GM21526 (cell line): ENCODE results near the gene GGA1.

Experiments
- ATAC-seq: cut with Tn5 transposase; IDR thresholded peaks from one replicate; pipeline ENCODE4 v1.9.1; 2021; ENCODE audit warnings: moderate library complexity; ENCODE audit not compliant: unreplicated experiment, low FRiP score

The GGA1 gene

GRCh38 chr22:37628830-37629229 is 20.2 kb downstream of the GGA1 start:
- ATAC-seq = no peak

GRCh38 chr22:37629928-37630327 is 21.3 kb downstream of the GGA1 start:
- ATAC-seq = no peak

- ATAC-seq = no peak
Observed at GRCh38 chr22:37630839-37631435, 22.3 kb downstream of the GGA1 start.

GRCh38 chr22:37631448-37632173 is 23.0 kb downstream of the GGA1 start:
- ATAC-seq = no peak

GRCh38 chr22:37632174-37633088 is 23.8 kb downstream of the GGA1 start:
- no peak for ATAC-seq

- peak; percentile 34 for ATAC-seq
Observed at GRCh38 chr22:37633089-37633624, 24.5 kb downstream of the GGA1 start.

GRCh38 chr22:37633625-37634416 is 25.2 kb downstream of the GGA1 start:
- peak; percentile 45 for ATAC-seq

- no peak for ATAC-seq
Observed at GRCh38 chr22:37634417-37634924, 25.8 kb downstream of the GGA1 start.

- ATAC-seq = no peak
Observed at GRCh38 chr22:37635157-37635556, 26.5 kb downstream of the GGA1 start.

GRCh38 chr22:37636186-37636948 is 27.7 kb downstream of the GGA1 start:
- ATAC-seq = no peak

- no peak for ATAC-seq
Observed at GRCh38 chr22:37636949-37637273, 28.3 kb downstream of the GGA1 start.

GRCh38 chr22:37638391-37639069 is 29.9 kb downstream of the GGA1 start:
- no peak for ATAC-seq

- no peak for ATAC-seq
Observed at GRCh38 chr22:37639070-37639760, 30.6 kb downstream of the GGA1 start, which contains the start of gene SH3BP1. SH3BP1 (plus strand) TSS chr22:37639669; CDS start chr22:37639788, 119 bp downstream.

GRCh38 chr22:37639771-37640590 is 31.3 kb downstream of the GGA1 start:
- no peak for ATAC-seq

- ATAC-seq = no peak
Observed at GRCh38 chr22:37640591-37641560, 32.2 kb downstream of the GGA1 start.

GRCh38 chr22:37641561-37641949 is 32.9 kb downstream of the GGA1 start:
- no peak for ATAC-seq
